Neural progenitor cell (in vitro differentiated cells): ENCODE measurements around the gene ACY1. TPM values are rescaled to one million over a fixed set of nuclear protein-coding genes. Genes with fewer than 3 reads are reported as not detected.
A peak's percentile ranks its signal among the peaks of the same experiment; 100 is the strongest.

Experiments used
- DNase-seq: peaks from one replicate; pipeline ENCODE4 v3.0.0-alpha.2; 2016; ENCODE audit warnings: low spot score
- H2AFZ ChIP-seq: fragments of 200-600 bp; sonication (generic); replicated peaks from 2 replicates; pipeline ENCODE4 v1.6.1; 2016; ENCODE audit warnings: antibody characterized with exemption
- H3F3A ChIP-seq: fragments of 200-600 bp; sonication (generic); 2 replicates; pipeline ENCODE4 v1.6.1; 2016; ENCODE audit warnings: antibody characterized with exemption, low read depth
- H3K27ac ChIP-seq: fragments of 200-600 bp; sonication (generic); 2 replicates; pipeline ENCODE4 v1.5.1; 2016; ENCODE audit warnings: mild to moderate bottlenecking
- H3K27me3 ChIP-seq: fragments of 200-600 bp; sonication (generic); 2 replicates; pipeline ENCODE4 v1.6.1; 2016; ENCODE audit warnings: mild to moderate bottlenecking, moderate library complexity
- H3K36me3 ChIP-seq: fragments of 200-600 bp; sonication (generic); 2 replicates; pipeline ENCODE4 v1.5.1; 2016
- H3K4me1 ChIP-seq: fragments of 200-600 bp; sonication (generic); 2 replicates; pipeline ENCODE4 v1.6.1; 2016; ENCODE audit warnings: mixed run types
- H3K4me2 ChIP-seq: fragments of 200-600 bp; sonication (generic); 2 replicates; pipeline ENCODE4 v1.6.1; 2016
- H3K4me3 ChIP-seq: fragments of 200-600 bp; sonication (generic); 2 replicates; pipeline ENCODE4 v1.5.1; 2016
- H3K79me2 ChIP-seq: fragments of 200-600 bp; sonication (generic); 2 replicates; pipeline ENCODE4 v1.6.1; 2016; ENCODE audit warnings: low read depth
- H3K9ac ChIP-seq: fragments of 200-600 bp; sonication (generic); 2 replicates; pipeline ENCODE4 v1.6.1; 2016
- H3K9me3 ChIP-seq: fragments of 200-600 bp; sonication (generic); 2 replicates; pipeline ENCODE4 v1.5.1; 2016; ENCODE audit warnings: low read depth
- H4K20me1 ChIP-seq: fragments of 200-600 bp; sonication (generic); 2 replicates; pipeline ENCODE4 v1.6.1; 2016; ENCODE audit warnings: low read depth
- H3K27ac Mint-ChIP-seq: 3 replicates; pipeline ENCODE4 v1.8.0; 2021; ENCODE audit warnings: mixed read lengths
- H3K27me3 Mint-ChIP-seq: 2 replicates; pipeline ENCODE4 v1.8.0; 2022; ENCODE audit warnings: low read depth, mild to moderate bottlenecking, inconsistent platforms, moderate library complexity, mixed read lengths; ENCODE audit not compliant: insufficient read depth
- H3K36me3 Mint-ChIP-seq: 3 replicates; pipeline ENCODE4 v1.8.0; 2021; ENCODE audit warnings: mixed read lengths
- H3K4me1 Mint-ChIP-seq: 3 replicates; pipeline ENCODE4 v1.8.0; 2021; ENCODE audit warnings: mixed read lengths
- H3K4me3 Mint-ChIP-seq: 3 replicates; pipeline ENCODE4 v1.8.0; 2021; ENCODE audit warnings: mild to moderate bottlenecking, moderate library complexity, mixed read lengths
- H3K9me3 Mint-ChIP-seq: 3 replicates; pipeline ENCODE4 v1.8.0; 2020; ENCODE audit warnings: mixed read lengths
- EZH2 ChIP-seq: fragments of 200-600 bp; sonication (generic); IDR thresholded peaks from 2 replicates; pipeline ENCODE4 v1.6.1; 2017; ENCODE audit warnings: antibody characterized with exemption, mild to moderate bottlenecking, moderate library complexity
- EZH2phosphoT487 ChIP-seq: fragments of 200-600 bp; sonication (generic); IDR thresholded peaks from 2 replicates; pipeline ENCODE4 v1.6.1; 2017; ENCODE audit warnings: antibody characterized with exemption
- total RNA-seq: library from RNA; depleted of rRNA; stranded (reverse); fragments of >200 nt; gene quantifications from 2 replicates; pipeline ENCODE4 v1.2.3, GENCODE V29; 2015; ENCODE audit warnings: low replicate concordance
- TF ChIP-seq, protein P1 (sequence below): fragments of 200-600 bp; sonication (generic); IDR thresholded peaks from 2 replicates; pipeline ENCODE4 v1.5.1; 2017; ENCODE audit warnings: antibody characterized with exemption, mild to moderate bottlenecking

Gene ACY1
- total RNA-seq, 1 donor from 2014 or later, result 17.3 TPM

GRCh38 chr3:52013802-52014598 lies 30.7 kb downstream of the ACY1 start:
- peaks cover 5% of the 10 kb centered on the region for H3K4me1 Mint-ChIP-seq
- Histone ChIP-seq H2AFZ (peak overlapping the region; percentile 58), H3F3A (no peaks in the 10 kb centered on the region), H3K4me2 (no peak overlapping the region), H3K9me3 (no peaks in the 10 kb centered on the region), H3K79me2 (no peaks in the 10 kb centered on the region), H3K4me3 (no peak overlapping the region), H3K9ac (no peak overlapping the region), H3K27me3 (no peaks in the 10 kb centered on the region), H3K27ac (no peak overlapping the region), H4K20me1 (no peaks in the 10 kb centered on the region), H3K36me3 (no peaks in the 10 kb centered on the region), H3K4me1 (peaks cover 10% of the 10 kb centered on the region)
- no peak for DNase-seq
- peaks cover 2% of the 10 kb centered on the region for H3K9me3 Mint-ChIP-seq
- no peak overlapping the region for H3K4me3 Mint-ChIP-seq
- no peaks in the 10 kb centered on the region for H3K36me3 Mint-ChIP-seq
- TF ChIP-seq EZH2, result no peak
- no peak for TF ChIP-seq EZH2phosphoT487
- TF ChIP-seq, protein P1, sequence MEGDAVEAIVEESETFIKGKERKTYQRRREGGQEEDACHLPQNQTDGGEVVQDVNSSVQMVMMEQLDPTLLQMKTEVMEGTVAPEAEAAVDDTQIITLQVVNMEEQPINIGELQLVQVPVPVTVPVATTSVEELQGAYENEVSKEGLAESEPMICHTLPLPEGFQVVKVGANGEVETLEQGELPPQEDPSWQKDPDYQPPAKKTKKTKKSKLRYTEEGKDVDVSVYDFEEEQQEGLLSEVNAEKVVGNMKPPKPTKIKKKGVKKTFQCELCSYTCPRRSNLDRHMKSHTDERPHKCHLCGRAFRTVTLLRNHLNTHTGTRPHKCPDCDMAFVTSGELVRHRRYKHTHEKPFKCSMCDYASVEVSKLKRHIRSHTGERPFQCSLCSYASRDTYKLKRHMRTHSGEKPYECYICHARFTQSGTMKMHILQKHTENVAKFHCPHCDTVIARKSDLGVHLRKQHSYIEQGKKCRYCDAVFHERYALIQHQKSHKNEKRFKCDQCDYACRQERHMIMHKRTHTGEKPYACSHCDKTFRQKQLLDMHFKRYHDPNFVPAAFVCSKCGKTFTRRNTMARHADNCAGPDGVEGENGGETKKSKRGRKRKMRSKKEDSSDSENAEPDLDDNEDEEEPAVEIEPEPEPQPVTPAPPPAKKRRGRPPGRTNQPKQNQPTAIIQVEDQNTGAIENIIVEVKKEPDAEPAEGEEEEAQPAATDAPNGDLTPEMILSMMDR, result no peak
- H3K27me3 Mint-ChIP-seq, result peaks cover 16% of the 10 kb centered on the region
- H3K27ac Mint-ChIP-seq, result peak overlapping the region; percentile 25

DNA sequence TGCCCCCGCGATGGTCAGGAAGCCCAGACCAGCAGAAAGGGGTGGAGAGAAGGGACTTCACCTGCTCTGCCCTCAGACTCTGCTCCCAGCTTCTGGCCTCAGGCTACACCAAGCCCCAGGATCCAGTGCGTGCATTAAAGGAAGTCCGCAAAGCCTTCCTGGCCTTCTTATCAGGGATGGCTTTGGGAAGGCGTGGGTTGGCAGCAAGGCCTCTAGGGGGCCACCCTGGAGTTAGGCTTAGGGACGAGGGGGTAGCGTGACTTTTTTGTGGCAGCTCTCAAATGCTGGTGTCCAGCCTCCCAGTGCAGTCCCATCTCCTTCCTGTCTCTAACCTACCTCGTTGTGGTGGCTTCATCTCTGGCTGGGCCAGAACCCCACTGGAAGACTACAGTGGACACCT lies 31.3 kb downstream of the ACY1 start:
- Histone ChIP-seq H3K4me3 (no peak overlapping the region), H3K4me2 (no peak overlapping the region), H3K79me2 (no peaks in the 10 kb centered on the region), H3K9ac (no peak overlapping the region), H3K36me3 (no peaks in the 10 kb centered on the region), H3K9me3 (no peaks in the 10 kb centered on the region), H3K4me1 (peaks cover 10% of the 10 kb centered on the region), H3K27me3 (no peaks in the 10 kb centered on the region), H4K20me1 (no peaks in the 10 kb centered on the region), H2AFZ (peak overlapping the region; percentile 58), H3K27ac (no peak overlapping the region), H3F3A (no peaks in the 10 kb centered on the region)
- peaks cover 16% of the 10 kb centered on the region for H3K27me3 Mint-ChIP-seq
- peak; percentile 65 for DNase-seq
- TF ChIP-seq, protein P1, result peak; percentile 49
- TF ChIP-seq EZH2phosphoT487, result no peak
- peaks cover 2% of the 10 kb centered on the region for H3K9me3 Mint-ChIP-seq
- H3K4me3 Mint-ChIP-seq, result no peak overlapping the region
- H3K27ac Mint-ChIP-seq, result no peak overlapping the region
- H3K4me1 Mint-ChIP-seq, result peaks cover 9% of the 10 kb centered on the region
- H3K36me3 Mint-ChIP-seq, result no peaks in the 10 kb centered on the region

DNA sequence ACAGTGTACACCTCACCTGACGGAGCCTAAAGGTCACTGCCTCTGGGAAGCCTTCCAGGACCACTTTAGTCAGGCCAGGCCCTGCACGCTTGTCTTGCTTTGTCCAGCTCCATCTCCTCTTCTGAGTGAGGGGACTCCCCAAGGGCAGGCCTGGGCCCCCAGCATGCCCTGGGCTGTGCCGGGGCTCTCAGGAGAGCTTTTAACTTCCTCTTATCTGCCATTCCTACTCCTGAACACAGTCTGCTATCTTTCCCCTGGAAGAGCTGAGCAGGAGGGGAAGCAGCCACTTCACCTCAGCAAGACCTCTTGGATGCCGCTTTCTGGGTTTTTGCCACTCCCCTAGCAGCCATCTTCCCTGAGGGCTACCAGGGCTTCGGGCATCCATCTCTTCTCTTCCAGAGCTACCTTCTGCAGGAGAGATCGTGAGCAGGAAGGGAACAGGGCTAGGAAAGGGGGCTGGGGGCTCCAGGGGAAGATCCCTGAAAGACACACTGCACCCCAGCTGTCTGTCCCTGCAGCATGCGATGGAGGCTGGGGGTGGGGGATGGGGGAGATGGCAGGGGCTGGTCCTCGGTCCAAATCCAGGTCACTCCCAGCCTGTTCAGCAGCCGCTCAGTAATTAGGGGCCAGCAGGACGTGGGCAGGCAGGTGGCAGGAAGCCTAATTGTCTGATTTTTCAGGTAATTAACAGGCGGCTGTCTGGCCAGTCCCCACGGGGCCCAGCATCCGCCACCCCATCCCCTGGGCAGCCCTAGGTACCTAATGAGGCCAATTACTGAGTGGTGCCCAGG lies 32.3 kb downstream of the ACY1 start:
- TF ChIP-seq, protein P1, result no peak
- TF ChIP-seq EZH2 (no peak), EZH2phosphoT487 (no peak)
- Histone ChIP-seq H3F3A (no peaks in the 10 kb centered on the region), H3K27ac (no peak overlapping the region), H3K27me3 (no peaks in the 10 kb centered on the region), H4K20me1 (no peaks in the 10 kb centered on the region), H3K9ac (no peak overlapping the region), H3K4me1 (peaks cover 10% of the 10 kb centered on the region), H3K4me2 (no peak overlapping the region), H2AFZ (peak overlapping the region; percentile 72), H3K9me3 (no peaks in the 10 kb centered on the region), H3K36me3 (no peaks in the 10 kb centered on the region), H3K79me2 (no peaks in the 10 kb centered on the region), H3K4me3 (no peak overlapping the region)
- Mint-ChIP-seq H3K27ac (peak overlapping the region; percentile 98), H3K27me3 (peaks cover 16% of the 10 kb centered on the region), H3K4me1 (peaks cover 12% of the 10 kb centered on the region), H3K36me3 (no peaks in the 10 kb centered on the region), H3K4me3 (no peak overlapping the region), H3K9me3 (peaks cover 2% of the 10 kb centered on the region)
- no peak for DNase-seq
